A549 treated with GW870086 at 1 μM for 4 hours (cell line): ENCODE measurements around the gene KCNJ6. TPM values are rescaled to one million over a fixed set of nuclear protein-coding genes. Genes with fewer than 3 reads are reported as not detected.

Experiments
- total RNA-seq: library from RNA; stranded (reverse); fragments of 200-300 nt; extraction: Qiagen RNA extraction; gene quantifications from 5 replicates; pipeline ENCODE4 v1.2.3, GENCODE V29; 2022; ENCODE audit warnings: low read depth

Gene KCNJ6, protein sequence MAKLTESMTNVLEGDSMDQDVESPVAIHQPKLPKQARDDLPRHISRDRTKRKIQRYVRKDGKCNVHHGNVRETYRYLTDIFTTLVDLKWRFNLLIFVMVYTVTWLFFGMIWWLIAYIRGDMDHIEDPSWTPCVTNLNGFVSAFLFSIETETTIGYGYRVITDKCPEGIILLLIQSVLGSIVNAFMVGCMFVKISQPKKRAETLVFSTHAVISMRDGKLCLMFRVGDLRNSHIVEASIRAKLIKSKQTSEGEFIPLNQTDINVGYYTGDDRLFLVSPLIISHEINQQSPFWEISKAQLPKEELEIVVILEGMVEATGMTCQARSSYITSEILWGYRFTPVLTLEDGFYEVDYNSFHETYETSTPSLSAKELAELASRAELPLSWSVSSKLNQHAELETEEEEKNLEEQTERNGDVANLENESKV
- total RNA-seq = 2.8 to 4.0 TPM (median 3.8 TPM) in 5 replicates

DNA sequence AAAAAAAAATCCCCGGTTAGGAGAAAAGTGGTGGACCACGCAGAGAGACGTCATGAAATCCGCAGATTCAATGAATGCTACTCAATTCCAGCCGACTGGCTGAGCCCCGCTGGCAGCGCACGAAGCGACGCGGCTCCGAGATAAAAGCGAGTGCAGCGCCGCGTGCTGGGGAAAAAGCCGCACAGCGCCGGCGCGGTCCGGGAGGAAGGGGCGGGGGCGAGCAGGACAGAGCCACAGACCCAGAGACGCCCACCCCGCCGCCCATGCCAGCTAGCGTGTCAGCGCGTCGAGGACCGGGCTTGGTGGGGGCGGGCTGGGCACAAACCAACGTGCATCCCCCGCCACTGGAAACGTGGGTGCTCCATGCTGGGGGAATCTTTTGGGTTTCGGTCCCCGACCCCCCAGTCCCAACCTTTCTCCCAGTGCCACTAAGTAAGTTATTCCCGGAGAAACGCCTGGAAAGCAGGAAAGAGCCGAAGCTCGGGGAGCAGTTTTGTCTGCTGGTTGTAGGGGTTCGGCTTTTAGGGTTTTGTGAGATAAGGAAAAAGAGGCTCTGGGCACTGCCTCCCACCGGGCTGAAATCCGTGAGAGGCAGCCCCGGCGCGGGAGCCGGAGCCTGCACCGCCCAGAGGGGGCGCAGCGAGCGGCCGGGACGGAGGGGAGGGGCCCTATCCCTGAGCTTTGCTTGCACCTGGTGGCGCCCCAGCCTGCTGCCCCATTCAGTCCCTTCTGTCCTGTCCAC lies at the start of gene KCNJ6:
TSS of gene KCNJ6 (minus strand) at position 148 of the 742 bp plus-strand sequence. CDS start 75,775 bp downstream, outside the sequence.

